GM23338 (cell line): Measurements from ENCODE around the gene CBFA2T2. TPM values are rescaled to one million over a fixed set of nuclear protein-coding genes. Genes with fewer than 3 reads are reported as not detected.

Source experiments
- ATAC-seq: fragments of 200-7000 bp; cut with Tn5 transposase; 3 replicates; pipeline ENCODE4 v1.9.1; 2020
- DNase-seq: peaks from one replicate; pipeline ENCODE4 v3.0.0-alpha.2; 2015; ENCODE audit warnings: low spot score
- H2AFZ ChIP-seq: fragments of 200-600 bp; sonication (generic); 2 replicates; pipeline ENCODE4 v1.8.0; 2016; ENCODE audit warnings: antibody characterized with exemption, mild to moderate bottlenecking, moderate library complexity
- H3F3A ChIP-seq: fragments of 200-600 bp; sonication (generic); replicated peaks from 2 replicates; pipeline ENCODE4 v1.8.0; 2017; ENCODE audit warnings: antibody characterized with exemption, mixed run types, low read depth
- H3K27ac ChIP-seq: fragments of 200-600 bp; sonication (generic); 2 replicates; pipeline ENCODE4 v1.6.1; 2016; ENCODE audit warnings: low read depth
- H3K27me3 ChIP-seq: fragments of 200-600 bp; sonication (generic); 2 replicates; pipeline ENCODE4 v1.8.0; 2016; ENCODE audit warnings: mild to moderate bottlenecking, mixed run types, moderate library complexity; ENCODE audit not compliant: insufficient read depth
- H3K36me3 ChIP-seq: fragments of 200-600 bp; sonication (generic); 2 replicates; pipeline ENCODE4 v1.8.0; 2016; ENCODE audit warnings: mild to moderate bottlenecking; ENCODE audit not compliant: insufficient read depth
- H3K4me1 ChIP-seq: fragments of 200-600 bp; sonication (generic); 2 replicates; pipeline ENCODE4 v1.8.0; 2016; ENCODE audit warnings: mild to moderate bottlenecking, moderate library complexity; ENCODE audit not compliant: insufficient read depth
- H3K4me2 ChIP-seq: fragments of 200-600 bp; sonication (generic); 2 replicates; pipeline ENCODE4 v1.7.1; 2017; ENCODE audit warnings: mixed run types
- H3K4me3 ChIP-seq: fragments of 200-600 bp; sonication (generic); 2 replicates; pipeline ENCODE4 v1.6.1; 2016; ENCODE audit warnings: mixed run types
- H3K79me2 ChIP-seq: fragments of 200-600 bp; sonication (generic); replicated peaks from 2 replicates; pipeline ENCODE4 v1.8.0; 2017; ENCODE audit warnings: mild to moderate bottlenecking; ENCODE audit not compliant: insufficient read depth
- H3K9me2 ChIP-seq: fragments of 200-600 bp; sonication (generic); 2 replicates; pipeline ENCODE4 v1.8.0; 2017; ENCODE audit not compliant: insufficient read depth
- H4K20me1 ChIP-seq: fragments of 200-600 bp; sonication (generic); replicated peaks from 2 replicates; pipeline ENCODE4 v1.8.0; 2017; ENCODE audit warnings: mild to moderate bottlenecking; ENCODE audit not compliant: insufficient read depth
- H3K27ac Mint-ChIP-seq: 2 replicates; pipeline ENCODE4 v1.8.0; 2020; ENCODE audit warnings: inconsistent platforms, mild to moderate bottlenecking, moderate library complexity, mixed read lengths
- H3K27me3 Mint-ChIP-seq: 3 replicates; pipeline ENCODE4 v1.8.0; 2022; ENCODE audit warnings: low read depth, mild to moderate bottlenecking, moderate library complexity, mixed read lengths, inconsistent platforms; ENCODE audit not compliant: insufficient read depth, poor library complexity
- H3K36me3 Mint-ChIP-seq: 3 replicates; pipeline ENCODE4 v1.8.0; 2021; ENCODE audit warnings: low read depth, mild to moderate bottlenecking, inconsistent platforms, moderate library complexity, mixed read lengths
- H3K4me1 Mint-ChIP-seq: 3 replicates; pipeline ENCODE4 v1.8.0; 2020; ENCODE audit warnings: mild to moderate bottlenecking, inconsistent platforms, mixed read lengths
- H3K4me3 Mint-ChIP-seq: 3 replicates; pipeline ENCODE4 v1.8.0; 2021; ENCODE audit warnings: moderate library complexity, mild to moderate bottlenecking, inconsistent platforms, mixed read lengths
- H3K9me3 Mint-ChIP-seq: 3 replicates; pipeline ENCODE4 v1.8.0; 2020; ENCODE audit warnings: moderate library complexity, mild to moderate bottlenecking, inconsistent platforms, mixed read lengths
- CREB1 ChIP-seq: fragments of 250-450 bp; sonication (Bioruptor Pico); IDR thresholded peaks from 2 replicates; pipeline ENCODE4 v1.5.0; 2020; ENCODE audit warnings: low read depth, mild to moderate bottlenecking, moderate library complexity
- CTCF ChIP-seq, 2 experiments: fragments of 200-600 bp in 1 of 2; sonication (generic) in 1 of 2; conservative IDR thresholded peaks; 2 replicates each; pipeline versions ENCODE4 v1.5.1 to v1.6.1; 2016 to 2017; ENCODE audit warnings: antibody characterized with exemption in 2 of 2, low read depth in 2 of 2, mild to moderate bottlenecking in 2 of 2, moderate library complexity in 1 of 2
- EZH2 ChIP-seq: fragments of 200-600 bp; sonication (generic); IDR thresholded peaks from one replicate; pipeline ENCODE4 v1.8.0; 2017; ENCODE audit warnings: antibody characterized with exemption, mild to moderate bottlenecking, low read depth; ENCODE audit not compliant: unreplicated experiment
- JUNB ChIP-seq: IDR thresholded peaks from one replicate; pipeline ENCODE4 v1.6.1; 2016; ENCODE audit warnings: antibody characterized with exemption; ENCODE audit not compliant: unreplicated experiment
- POLR2AphosphoS5 ChIP-seq: IDR thresholded peaks from 2 replicates; pipeline ENCODE4 v1.6.1; 2016; ENCODE audit warnings: antibody characterized with exemption, low read depth
- REST ChIP-seq: IDR thresholded peaks from one replicate; pipeline ENCODE4 v1.6.1; 2018; ENCODE audit warnings: antibody characterized with exemption; ENCODE audit not compliant: unreplicated experiment
- STAT1 ChIP-seq: IDR thresholded peaks from one replicate; pipeline ENCODE4 v1.6.1; 2016; ENCODE audit warnings: antibody characterized with exemption; ENCODE audit not compliant: unreplicated experiment
- ZNF331 ChIP-seq: fragments of 250-450 bp; sonication (Bioruptor Pico); IDR thresholded peaks from 2 replicates; pipeline ENCODE4 v1.5.0; 2020; ENCODE audit warnings: low read depth, mild to moderate bottlenecking, moderate library complexity
- polyA plus RNA-seq: library from polyadenylated mRNA; unstranded; fragments of >200 nt; fragmentation: Nextera tagmentation; extraction: Ambion mirVana; gene quantifications from 2 replicates; pipeline ENCODE4 v1.2.1, GENCODE V29; 2016
- total RNA-seq: library from RNA; depleted of rRNA; stranded (reverse); fragments of >200 nt; shearing (Covaris generic); gene quantifications from 2 replicates; pipeline ENCODE4 v1.2.3, GENCODE V29; 2014

CBFA2T2 gene
- total and polyA plus RNA-seq, 2 experiments from 2014 or later = 12.7 to 15.8 TPM

- no peak for TF ChIP-seq REST
- no peak for TF ChIP-seq CTCF (conservative IDR thresholded peaks at IDR 0.05; ENCODE audit: low read depth in 2 of 2)
- TF ChIP-seq STAT1 = no peak
- no peak for TF ChIP-seq POLR2AphosphoS5
These were observed 161.7 kb downstream of the CBFA2T2 start (continued) for GRCh38 chr20:33651562-33652048.

- Histone ChIP-seq H3K4me2 (no peak overlapping the region), H3K4me3 (no peak overlapping the region), H3K27ac (peak overlapping the region; percentile 79; the same call in 1 of the 2 replicates), H4K20me1 (no peaks in the 10 kb centered on the region), H3F3A (no peaks in the 10 kb centered on the region), H3K36me3 (no peaks in the 10 kb centered on the region), H3K9me2 (no peaks in the 10 kb centered on the region), H2AFZ (no peak overlapping the region), H3K27me3 (no peaks in the 10 kb centered on the region), H3K79me2 (no peaks in the 10 kb centered on the region), H3K4me1 (no peaks in the 10 kb centered on the region; the same call in 1 of the 2 replicates)
- Mint-ChIP-seq H3K4me1 (peaks cover 19% of the 10 kb centered on the region; the same call in 2 of the 3 replicates), H3K9me3 (no peaks in the 10 kb centered on the region; the same call in 2 of the 3 replicates), H3K4me3 (no peak overlapping the region), H3K36me3 (no peaks in the 10 kb centered on the region), H3K27ac (no peak overlapping the region), H3K27me3 (peaks cover 5% of the 10 kb centered on the region)
- TF ChIP-seq POLR2AphosphoS5 = no peak; the same call in 1 of the 2 replicates
- TF ChIP-seq JUNB = no peak
- TF ChIP-seq REST = no peak
- no peak for TF ChIP-seq EZH2
- no peak for TF ChIP-seq ZNF331 (CRISPR knock-in tag)
- TF ChIP-seq CTCF (conservative IDR thresholded peaks at IDR 0.05; ENCODE audit: low read depth in 2 of 2) = peak; percentile 82 to 95
- no peak for TF ChIP-seq CREB1 (CRISPR knock-in tag)
- DNase-seq (peak; percentile 90), ATAC-seq (peak; percentile 88)
These were observed 163.5 kb downstream of the CBFA2T2 start for GRCh38 chr20:33653218-33653899.
